K562 (cell line): ENCODE measurements around the gene GRIN2A. TPM values are rescaled to one million over a fixed set of nuclear protein-coding genes. Genes with fewer than 3 reads are reported as not detected.

Source experiments
- ATAC-seq: fragments of 200-7000 bp; cut with Tn5 transposase; 3 replicates; pipeline ENCODE4 v1.9.1; 2020; ENCODE audit warnings: moderate library complexity
- BruUV-seq: library from RNA; stranded (reverse); fragments of 400-500 nt; replicated peaks from 2 replicates; lab custom pipeline; 2021; lab: Mats Ljungman, UMichigan
- CTCF ChIA-PET: fragments of 300-600 bp; formaldehyde crosslinking; extraction: SDS; loops from one replicate; lab custom pipeline; 2021; ENCODE audit warnings: low intra/inter-chr PET ratio; lab: Yijun Ruan, JAX
- POLR2A ChIA-PET: fragments of 300-600, 350-650 bp; sonication (Branson Sonifier 250); formaldehyde crosslinking; extraction: SDS; loops from one replicate; lab custom pipeline; 2021; ENCODE audit warnings: antibody characterized with exemption, inconsistent platforms; lab: Yijun Ruan, JAX
- DNase-seq, 4 experiments: peaks; one replicate each; pipeline versions ENCODE4 v3.0.0 to v3.0.0-alpha.2; 2011 to 2018; ENCODE audit warnings: low spot score in 3 of 4, mixed read lengths in 3 of 4; ENCODE audit errors: extremely low read depth in 1 of 4
- FAIRE-seq: peaks from 2 replicates; lab custom pipeline; 2011; peaks lifted over from hg19 to GRCh38; lab: Jason Lieb, UNC
- H2AFZ ChIP-seq: 2 replicates; pipeline ENCODE4 v1.6.0; 2011; ENCODE audit warnings: low read depth, low read length, control low read depth, inconsistent platforms
- H3K27ac ChIP-seq: fragments of 200-600 bp; 3 replicates; pipeline ENCODE4 v1.8.0; 2011; ENCODE audit warnings: low read depth, mild to moderate bottlenecking, control low read depth, inconsistent platforms, low read length, moderate library complexity, mixed read lengths; ENCODE audit errors: extremely low read depth
- H3K27me3 ChIP-seq, 2 experiments: fragments of 300-600 bp in 1 of 2; 2 replicates in 1 of 2; 3 replicates in 1 of 2; pipeline versions ENCODE4 v1.6.0 to v1.8.0; 2011; ENCODE audit warnings: inconsistent platforms in 2 of 2, low read length in 2 of 2, mild to moderate bottlenecking in 1 of 2, mixed read lengths in 1 of 2, moderate library complexity in 1 of 2; ENCODE audit not compliant: control insufficient read depth in 2 of 2, insufficient read depth in 2 of 2
- H3K36me3 ChIP-seq: fragments of 300-600 bp; 3 replicates; pipeline ENCODE4 v1.8.0; 2011; ENCODE audit warnings: mild to moderate bottlenecking, low read length, inconsistent platforms; ENCODE audit not compliant: control insufficient read depth, insufficient read depth
- H3K4me1 ChIP-seq, 2 experiments: fragments of 200-600 bp in 1 of 2; replicated peaks in 1 of 2; 2 replicates in 1 of 2; 3 replicates in 1 of 2; pipeline versions ENCODE4 v1.5.1 to v1.8.0; 2011; ENCODE audit warnings: inconsistent platforms in 2 of 2, low read length in 2 of 2, mild to moderate bottlenecking in 1 of 2, mixed read lengths in 1 of 2, moderate library complexity in 1 of 2; ENCODE audit not compliant: control insufficient read depth in 2 of 2, insufficient read depth in 2 of 2
- H3K4me2 ChIP-seq: 2 replicates; pipeline ENCODE4 v1.6.1; 2011; ENCODE audit warnings: low read length, control low read depth, inconsistent platforms, mixed read lengths; ENCODE audit not compliant: insufficient read depth
- H3K4me3 ChIP-seq: fragments of 200-600 bp; sonication (generic), shearing (Covaris generic); 2 replicates; pipeline ENCODE4 v1.5.1; 2016; ENCODE audit warnings: control low read depth, inconsistent platforms
- H3K79me2 ChIP-seq: fragments of 200-600 bp; 3 replicates; pipeline ENCODE4 v1.8.0; 2011; ENCODE audit warnings: low read length, inconsistent platforms; ENCODE audit not compliant: control insufficient read depth, insufficient read depth
- H3K9ac ChIP-seq, 2 experiments: 2 replicates each; pipeline versions ENCODE4 v1.6.0 to v1.6.1; 2011; ENCODE audit warnings: low read depth in 2 of 2, low read length in 2 of 2, control low read depth in 1 of 2, inconsistent platforms in 1 of 2, mild to moderate bottlenecking in 1 of 2, mixed read lengths in 1 of 2; ENCODE audit not compliant: insufficient read depth in 1 of 2
- H3K9me1 ChIP-seq: one replicate; pipeline ENCODE4 v1.6.0; 2011; ENCODE audit warnings: inconsistent platforms, mild to moderate bottlenecking, low read length, moderate library complexity; ENCODE audit not compliant: control insufficient read depth, insufficient read depth
- H3K9me3 ChIP-seq: replicated peaks from 2 replicates; pipeline ENCODE4 v1.5.1; 2011; ENCODE audit warnings: low read depth, low read length, inconsistent platforms; ENCODE audit not compliant: control insufficient read depth, insufficient read depth
- H4K20me1 ChIP-seq: replicated peaks from 2 replicates; pipeline ENCODE4 v1.6.1; 2011; ENCODE audit warnings: low read length, inconsistent platforms, mixed read lengths; ENCODE audit not compliant: control insufficient read depth, insufficient read depth
- CSDE1 ChIP-seq, 2 experiments: fragments of 450-650 bp; IDR thresholded peaks; 2 replicates each; pipeline ENCODE4 v1.6.1; 2016; ENCODE audit warnings: mild to moderate bottlenecking in 1 of 2
- ELF4 ChIP-seq: fragments of 450-650 bp; formaldehyde crosslinking; IDR thresholded peaks from 2 replicates; pipeline ENCODE4 v1.4.0; 2022; ENCODE audit warnings: missing genetic modification characterization
- FOXJ3 ChIP-seq: sonication (generic); formaldehyde crosslinking; IDR thresholded peaks from 2 replicates; pipeline ENCODE4 v1.4.0; 2020; ENCODE audit warnings: mild to moderate bottlenecking, missing genetic modification reagents
- NFE2 ChIP-seq: IDR thresholded peaks from 2 replicates; pipeline ENCODE4 v1.6.1; 2014; ENCODE audit warnings: antibody characterized with exemption, low read depth
- NR3C1 ChIP-seq: sonication (generic); formaldehyde crosslinking; IDR thresholded peaks from 2 replicates; pipeline ENCODE4 v1.8.1; 2022; ENCODE audit warnings: missing genetic modification reagents
- ZBTB8A ChIP-seq: fragments of 450-650 bp; IDR thresholded peaks from 2 replicates; pipeline ENCODE4 v1.6.1; 2018; ENCODE audit warnings: mild to moderate bottlenecking, moderate library complexity; ENCODE audit not compliant: partially characterized antibody
- ZNF121 ChIP-seq: sonication (generic); formaldehyde crosslinking; conservative IDR thresholded peaks from 2 replicates; pipeline ENCODE4 v1.8.0; 2022; ENCODE audit warnings: missing genetic modification reagents
- in situ Hi-C: fragments of 300-500 bp; cut with MboI; formaldehyde crosslinking; loops from 4 replicates; pipeline ENCODE4 v1.15.0; 2018; ENCODE audit warnings: inconsistent platforms, mixed read lengths
- intact Hi-C: fragments of 100-400 bp; cut with micrococcal nuclease; formaldehyde crosslinking; loops from 2 replicates; pipeline ENCODE4 v1.14.2; 2022
- polyA plus RNA-seq, 8 experiments: library from polyadenylated mRNA; depleted of rRNA in 4 of 8; stranded (reverse) in 5 of 8; unstranded in 3 of 8; fragments of >200 nt; fragmentation: Nextera tagmentation in 2 of 8; fragmentation: Illumina TruSeq in 1 of 8; extraction: Ambion mirVana in 2 of 8; extraction: Trizol in 1 of 8; gene quantifications; 2 replicates each; pipeline versions ENCODE4 v1.2.1 to v1.2.3, GENCODE V29; 2011 to 2014; ENCODE audit warnings: inconsistent platforms in 1 of 8, missing spikeins in 1 of 8
- total RNA-seq, 7 experiments: library from RNA; depleted of rRNA in 6 of 7; stranded (reverse); fragments of >200 nt in 6 of 7; fragmentation: Illumina TruSeq in 2 of 7; extraction: Trizol in 2 of 7; gene quantifications; 2 replicates each; pipeline versions ENCODE4 v1.2.1 to v1.2.3, GENCODE V29; 2011 to 2021; ENCODE audit warnings: low replicate concordance in 1 of 7
- TF ChIP-seq, protein P1 (sequence below): fragments of 450-650 bp; IDR thresholded peaks from 2 replicates; pipeline ENCODE4 v1.6.1; 2016; ENCODE audit warnings: antibody characterized with exemption
- TF ChIP-seq, protein P2 (sequence below), 2 experiments: fragments of 450-650 bp; IDR thresholded peaks; 2 replicates each; pipeline ENCODE4 v1.6.1; 2016; ENCODE audit warnings: mild to moderate bottlenecking in 2 of 2, borderline replicate concordance in 1 of 2, low read depth in 1 of 2, moderate library complexity in 1 of 2

GRIN2A gene
- total and polyA plus RNA-seq, 9 of the 15 experiments (the other 6 are each of a cell fraction or from before 2014, with no cell fraction given): not detected

DNA sequence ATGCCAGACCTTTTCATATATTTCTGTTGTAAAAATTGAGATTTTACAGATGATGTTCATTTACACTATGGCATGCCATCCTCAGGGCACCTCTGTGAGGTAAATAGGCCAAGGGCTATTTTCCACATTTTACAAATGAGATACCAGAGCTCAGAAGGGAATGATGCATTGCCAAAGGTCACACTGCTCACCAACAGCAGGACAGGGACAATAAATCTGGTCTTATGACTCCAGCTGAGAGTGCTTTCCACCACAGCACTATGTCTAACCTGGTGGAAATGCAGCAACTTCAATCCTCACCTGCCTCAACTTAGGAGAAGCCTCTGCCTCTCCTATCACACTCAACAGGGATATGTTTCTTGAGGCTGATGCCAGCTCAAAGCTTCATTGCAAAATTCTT is 40.6 kb downstream of the GRIN2A start:
- Histone ChIP-seq H3K27ac (no peak overlapping the region), H3K79me2 (no peaks in the 10 kb centered on the region), H3K9me1 (no peaks in the 10 kb centered on the region), H3K27me3 (no peaks in the 10 kb centered on the region), H4K20me1 (no peaks in the 10 kb centered on the region), H3K4me2 (no peak overlapping the region), H2AFZ (no peak overlapping the region), H3K9ac (no peak overlapping the region), H3K4me3 (no peak overlapping the region), H3K36me3 (no peaks in the 10 kb centered on the region), H3K9me3 (no peaks in the 10 kb centered on the region), H3K4me1 (no peaks in the 10 kb centered on the region)
- ChIA-PET CTCF (no interaction called here), POLR2A (interaction anchor here (0.7 kb wide), 1 partner anchor 668 kb away, joined by 4 read pairs; no protein-coding TSS in a partner anchor)
- in situ Hi-C loops: no loop called here
- no TSS peak for BruUV-seq
- TF ChIP-seq NFE2: no peak
- TF ChIP-seq ZNF121: no peak
- TF ChIP-seq, protein P1, sequence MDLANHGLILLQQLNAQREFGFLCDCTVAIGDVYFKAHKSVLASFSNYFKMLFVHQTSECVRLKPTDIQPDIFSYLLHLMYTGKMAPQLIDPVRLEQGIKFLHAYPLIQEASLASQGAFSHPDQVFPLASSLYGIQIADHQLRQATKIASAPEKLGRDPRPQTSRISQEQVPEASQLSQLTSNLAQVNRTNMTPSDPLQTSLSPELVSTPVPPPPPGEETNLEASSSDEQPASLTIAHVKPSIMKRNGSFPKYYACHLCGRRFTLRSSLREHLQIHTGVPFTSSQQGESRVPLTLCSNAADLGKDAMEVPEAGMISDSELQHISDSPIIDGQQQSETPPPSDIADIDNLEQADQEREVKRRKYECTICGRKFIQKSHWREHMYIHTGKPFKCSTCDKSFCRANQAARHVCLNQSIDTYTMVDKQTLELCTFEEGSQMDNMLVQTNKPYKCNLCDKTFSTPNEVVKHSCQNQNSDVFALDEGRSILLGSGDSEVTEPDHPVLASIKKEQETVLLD: no peak
- TF ChIP-seq NR3C1 (CRISPR knock-in tag): no peak
- TF ChIP-seq FOXJ3 (CRISPR knock-in tag): no peak
- TF ChIP-seq, protein P2, sequence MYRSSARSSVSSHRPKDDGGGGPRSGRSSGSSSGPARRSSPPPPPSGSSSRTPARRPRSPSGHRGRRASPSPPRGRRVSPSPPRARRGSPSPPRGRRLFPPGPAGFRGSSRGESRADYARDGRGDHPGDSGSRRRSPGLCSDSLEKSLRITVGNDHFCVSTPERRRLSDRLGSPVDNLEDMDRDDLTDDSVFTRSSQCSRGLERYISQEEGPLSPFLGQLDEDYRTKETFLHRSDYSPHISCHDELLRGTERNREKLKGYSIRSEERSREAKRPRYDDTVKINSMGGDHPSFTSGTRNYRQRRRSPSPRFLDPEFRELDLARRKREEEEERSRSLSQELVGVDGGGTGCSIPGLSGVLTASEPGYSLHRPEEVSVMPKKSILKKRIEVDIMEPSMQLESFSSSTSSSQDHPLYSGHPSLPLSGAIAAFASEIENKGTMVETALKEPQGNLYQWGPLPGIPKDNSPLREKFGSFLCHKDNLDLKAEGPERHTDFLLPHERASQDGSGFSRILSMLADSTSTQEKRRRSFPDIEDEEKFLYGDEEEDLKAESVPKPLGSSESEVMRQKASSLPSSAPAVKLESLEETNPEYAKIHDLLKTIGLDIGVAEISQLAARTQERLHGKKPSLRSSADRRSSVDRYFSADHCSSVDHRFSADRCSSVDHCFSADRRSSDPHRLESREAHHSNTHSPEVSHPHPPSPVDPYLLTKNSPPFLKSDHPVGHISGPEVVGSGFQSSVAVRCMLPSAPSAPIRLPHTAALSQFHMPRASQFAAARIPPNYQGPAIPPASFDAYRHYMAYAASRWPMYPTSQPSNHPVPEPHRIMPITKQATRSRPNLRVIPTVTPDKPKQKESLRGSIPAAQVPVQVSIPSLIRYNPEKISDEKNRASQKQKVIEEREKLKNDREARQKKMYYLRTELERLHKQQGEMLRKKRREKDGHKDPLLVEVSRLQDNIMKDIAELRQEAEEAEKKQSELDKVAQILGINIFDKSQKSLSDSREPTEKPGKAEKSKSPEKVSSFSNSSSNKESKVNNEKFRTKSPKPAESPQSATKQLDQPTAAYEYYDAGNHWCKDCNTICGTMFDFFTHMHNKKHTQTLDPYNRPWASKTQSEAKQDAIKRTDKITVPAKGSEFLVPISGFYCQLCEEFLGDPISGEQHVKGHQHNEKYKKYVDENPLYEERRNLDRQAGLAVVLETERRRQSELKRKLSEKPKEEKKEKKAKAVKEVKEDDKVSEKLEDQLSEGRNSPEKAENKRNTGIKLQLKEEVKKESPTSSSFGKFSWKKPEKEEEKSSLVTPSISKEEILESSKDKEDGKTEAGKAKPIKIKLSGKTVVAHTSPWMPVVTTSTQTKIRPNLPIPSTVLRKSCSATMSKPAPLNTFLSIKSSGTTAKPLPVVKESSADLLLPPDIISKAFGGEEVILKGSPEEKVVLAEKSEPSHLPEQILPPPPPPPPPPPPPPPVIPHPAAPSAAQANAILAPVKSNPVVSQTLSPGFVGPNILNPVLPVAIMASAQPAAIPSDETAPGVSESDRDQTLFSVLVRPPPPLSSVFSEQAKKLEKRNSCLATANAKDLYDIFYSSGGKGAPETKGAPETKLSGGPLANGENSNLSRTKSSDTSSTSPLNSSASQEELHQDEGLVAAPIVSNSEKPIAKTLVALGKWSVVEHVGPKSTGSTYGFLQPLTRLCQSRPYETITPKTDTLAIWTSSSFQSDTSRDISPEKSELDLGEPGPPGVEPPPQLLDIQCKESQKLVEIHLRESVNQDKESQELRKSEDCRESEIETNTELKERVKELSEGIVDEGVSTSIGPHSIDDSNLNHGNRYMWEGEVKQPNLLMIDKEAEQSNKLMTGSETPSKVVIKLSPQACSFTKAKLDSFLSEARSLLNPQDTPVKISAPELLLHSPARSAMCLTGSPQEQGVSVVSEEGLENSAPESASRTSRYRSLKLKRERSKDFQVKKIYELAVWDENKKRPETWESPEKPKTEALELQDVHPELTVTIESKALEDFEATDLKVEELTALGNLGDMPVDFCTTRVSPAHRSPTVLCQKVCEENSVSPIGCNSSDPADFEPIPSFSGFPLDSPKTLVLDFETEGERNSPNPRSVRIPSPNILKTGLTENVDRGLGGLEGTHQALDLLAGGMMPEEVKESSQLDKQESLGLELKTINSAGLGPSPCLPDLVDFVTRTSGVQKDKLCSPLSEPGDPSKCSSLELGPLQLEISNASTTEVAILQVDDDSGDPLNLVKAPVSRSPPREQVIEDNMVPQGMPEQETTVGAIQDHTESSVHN (IDR thresholded peaks at IDR 0.05; ENCODE audit: borderline replicate concordance in 1 of 2, low read depth in 1 of 2): no peak
- TF ChIP-seq ELF4 (CRISPR knock-in tag): no peak
- TF ChIP-seq CSDE1 (IDR thresholded peaks at IDR 0.05): no peak
- no peak for TF ChIP-seq ZBTB8A
- intact Hi-C loops: no loop called here
- DNase-seq (no peak), ATAC-seq (no peak), FAIRE-seq (no peak)
